Renal cortex interstitium (tissue), 11 donors: Measurements from ENCODE around the gene C2. TPM values are rescaled to one million over a fixed set of nuclear protein-coding genes. Genes with fewer than 3 reads are reported as not detected.
"Not testable (repeated sequence)": the region's sequence is repeated elsewhere in the genome, so short reads cannot be mapped to it uniquely, and the experiment has no call there.

Experiments
- DNase-seq, 11 donors: peaks; one replicate each; pipeline ENCODE4 v3.0.0-alpha.2; 2013; ENCODE audit warnings: low read depth in 9 of 11, low spot score in 4 of 11; ENCODE audit errors: extremely low read depth in 1 of 11
- polyA plus RNA-seq, 3 donors: library from polyadenylated mRNA; unstranded; fragments of 120-200 nt; gene quantifications; one replicate each; pipeline ENCODE4 v1.2.1, GENCODE V29; 2013; ENCODE audit not compliant: insufficient read length in 3 of 3

The C2 gene
- polyA plus RNA-seq, 3 donors: 3.0 to 4.2 (median 4.0) TPM

DNA sequence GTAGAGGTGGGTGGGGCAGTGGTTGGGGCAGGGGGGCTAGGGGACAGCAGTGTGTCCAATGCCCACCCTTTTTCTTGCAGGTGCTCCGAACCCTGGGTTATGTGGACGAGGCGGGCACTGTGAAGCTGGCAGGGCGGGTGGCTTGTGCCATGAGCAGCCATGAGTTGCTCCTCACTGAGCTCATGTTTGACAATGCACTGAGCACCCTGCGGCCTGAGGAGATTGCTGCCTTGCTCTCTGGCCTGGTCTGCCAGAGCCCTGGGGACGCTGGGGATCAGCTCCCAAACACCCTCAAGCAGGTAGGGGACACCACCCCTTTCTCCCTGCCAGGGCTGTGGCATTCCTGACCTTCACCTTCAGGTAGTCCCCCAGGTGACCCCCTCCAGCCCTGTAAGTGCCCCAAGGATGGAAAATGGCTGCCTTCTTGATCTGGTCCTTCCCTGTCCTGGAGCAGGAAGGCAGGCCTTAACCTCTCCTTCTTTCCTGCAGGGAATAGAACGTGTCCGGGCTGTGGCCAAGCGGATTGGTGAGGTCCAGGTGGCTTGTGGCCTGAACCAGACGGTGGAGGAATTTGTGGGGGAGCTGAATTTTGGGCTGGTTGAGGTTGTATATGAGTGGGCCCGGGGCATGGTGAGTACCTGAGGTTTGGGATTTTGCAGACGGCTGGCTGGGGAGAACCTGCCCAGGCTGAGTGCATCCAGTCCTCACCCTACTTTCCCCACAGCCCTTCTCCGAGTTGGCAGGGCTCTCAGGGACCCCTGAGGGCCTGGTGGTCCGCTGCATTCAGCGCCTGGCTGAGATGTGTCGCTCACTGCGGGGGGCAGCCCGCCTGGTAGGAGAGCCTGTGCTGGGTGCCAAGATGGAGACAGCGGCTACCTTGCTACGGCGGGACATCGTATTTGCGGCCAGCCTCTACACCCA is 41.5 kb downstream of the C2 start:
- no peak for DNase-seq

DNA sequence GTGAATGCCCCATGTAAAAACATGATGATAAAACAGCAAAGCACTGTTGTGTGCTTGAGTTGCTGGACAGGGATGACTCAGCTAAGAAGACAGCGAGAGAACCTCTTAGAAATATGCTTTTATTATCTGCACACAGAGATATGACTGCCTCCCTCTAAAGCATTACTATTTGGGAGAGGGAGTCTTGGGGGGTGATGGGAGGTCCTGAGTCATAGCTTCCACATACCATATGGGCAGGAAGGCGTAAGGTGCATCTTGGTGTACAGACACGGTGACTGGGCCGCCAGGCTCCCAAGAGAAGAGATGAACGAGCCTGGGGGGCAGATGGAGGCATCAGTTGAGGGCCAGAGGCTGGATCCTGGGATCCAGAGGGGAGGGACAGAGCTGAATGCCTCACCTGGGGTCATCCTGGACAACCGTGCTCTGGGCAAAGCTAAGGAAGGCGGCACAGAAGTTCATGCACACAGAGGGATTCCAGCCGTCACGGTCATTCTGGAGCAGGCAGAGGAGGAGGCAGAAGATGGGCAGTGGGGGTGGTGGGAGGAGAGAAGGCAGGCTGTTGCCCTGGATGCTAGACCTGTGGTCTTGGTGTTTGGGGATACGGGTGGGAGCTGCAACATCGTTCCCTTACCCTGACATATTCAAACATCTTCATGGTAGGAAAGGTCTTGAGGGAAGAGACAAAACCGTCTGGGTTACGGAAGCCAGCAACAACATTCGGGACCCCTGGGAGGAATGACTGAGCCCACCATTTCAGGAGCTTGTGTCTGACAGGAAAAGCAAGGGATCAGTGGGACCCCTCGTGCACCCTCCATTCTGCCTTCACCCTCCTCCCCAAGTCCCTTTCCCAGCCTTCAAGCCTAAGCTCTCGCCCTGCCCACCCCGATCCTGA is 42.4 kb downstream of the C2 start:
- DNase-seq: no peak

DNA sequence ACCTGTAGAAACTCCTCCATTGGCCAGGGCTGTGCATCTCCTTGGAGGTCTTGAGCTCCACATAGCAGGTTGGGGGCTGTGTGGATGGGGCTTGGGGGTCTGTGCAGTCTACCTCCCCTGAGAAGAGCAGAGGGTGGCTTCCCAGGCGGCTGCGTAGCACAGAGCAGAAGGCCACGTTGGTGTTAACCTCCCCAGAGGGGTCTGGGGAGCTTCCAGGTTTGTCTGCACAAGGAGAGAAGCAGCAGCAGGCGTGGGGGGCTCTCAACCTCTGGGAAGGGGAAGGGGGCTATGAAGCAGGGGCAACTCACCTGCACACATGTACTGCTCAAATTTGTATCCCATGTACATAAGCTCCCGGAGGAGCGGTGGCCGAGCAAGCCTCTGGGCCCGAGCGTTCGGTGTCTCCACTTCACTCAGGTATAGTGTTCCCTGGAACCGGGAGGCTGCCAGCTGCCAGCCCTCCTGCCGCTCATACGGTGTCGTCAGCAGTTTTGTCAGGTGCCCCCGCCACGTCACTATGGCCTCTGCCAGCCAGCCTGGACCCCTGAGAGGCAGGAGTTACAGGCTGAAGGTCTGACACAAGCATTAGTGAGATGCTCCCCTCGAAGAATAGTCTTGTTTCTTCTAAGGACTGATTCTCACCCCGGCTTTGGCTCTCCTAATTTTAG is 43.2 kb downstream of the C2 start:
- DNase-seq: no peak

DNA sequence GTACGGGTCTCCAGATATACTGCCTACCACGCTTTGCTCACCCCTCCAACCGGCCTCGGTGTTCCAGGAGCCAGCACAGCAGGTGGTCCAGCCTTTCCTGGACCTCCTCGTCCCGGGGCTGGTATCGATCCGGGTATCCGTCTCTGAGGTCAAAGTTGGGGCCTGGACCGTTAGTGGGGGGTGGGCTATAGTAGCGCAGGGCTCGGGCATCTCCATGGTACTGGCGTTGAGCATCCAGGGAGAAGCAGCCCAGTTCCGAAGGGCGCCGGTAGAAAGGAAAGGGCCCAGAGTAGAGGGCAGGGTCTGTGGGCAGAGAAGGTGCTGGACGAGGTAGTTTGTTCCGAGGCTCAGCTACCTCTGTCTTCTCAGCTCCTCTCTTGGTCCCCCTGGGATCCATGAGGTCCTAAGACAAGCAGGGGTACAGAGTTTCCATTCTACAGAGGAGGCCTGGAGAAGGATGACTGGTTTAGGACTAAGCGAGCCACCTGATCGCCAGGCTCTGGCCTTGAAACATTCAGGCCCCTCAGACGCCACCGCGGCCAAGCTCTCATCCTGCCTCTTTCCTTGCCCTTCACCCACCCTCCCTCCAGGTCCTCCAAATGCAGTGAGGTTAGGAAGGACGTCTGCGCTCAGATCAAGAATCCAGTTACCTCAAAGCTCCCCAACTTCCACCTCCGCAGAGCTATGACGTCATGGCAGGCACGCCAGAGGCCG is 43.9 kb downstream of the C2 start:
- DNase-seq: no peak

DNA sequence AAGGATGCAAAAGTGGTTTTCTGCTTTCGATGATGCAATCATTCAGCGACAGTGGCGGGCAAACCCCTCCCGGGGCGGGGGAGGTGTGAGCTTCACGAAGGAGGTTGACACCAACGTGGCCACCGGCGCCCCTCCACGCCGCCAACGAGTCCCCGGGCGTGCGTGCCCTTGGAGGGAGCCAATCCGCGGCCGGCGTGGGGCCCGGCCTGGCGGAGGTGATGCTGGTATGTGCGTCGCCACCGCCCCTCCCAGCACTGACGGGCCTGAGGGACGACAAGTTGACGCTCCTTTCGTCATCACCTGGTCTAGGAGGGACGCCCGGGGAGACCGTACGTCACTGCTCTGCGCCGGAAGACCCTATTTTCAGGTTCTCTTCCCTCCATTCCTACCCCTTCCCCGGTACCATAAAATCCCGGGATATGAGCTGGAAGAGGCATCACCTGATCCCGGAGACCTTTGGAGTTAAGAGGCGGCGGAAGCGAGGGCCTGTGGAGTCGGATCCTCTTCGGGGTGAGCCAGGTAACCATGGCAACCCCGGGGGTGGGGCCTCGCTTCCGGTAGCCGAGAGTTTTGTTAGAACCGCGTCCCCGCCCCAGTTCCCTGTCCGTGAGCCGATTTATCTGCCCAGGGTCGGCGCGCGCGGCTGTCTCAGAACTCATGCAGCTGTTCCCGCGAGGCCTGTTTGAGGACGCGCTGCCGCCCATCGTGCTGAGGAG is 44.6 kb downstream of the C2 start, which contains the start of gene DXO:
TSS of gene DXO (minus strand) at position 146 of the 716 bp plus-strand sequence. CDS start 463 bp downstream, outside the sequence.
- peak; percentile 93 to 98 (median 96) for DNase-seq

DNA sequence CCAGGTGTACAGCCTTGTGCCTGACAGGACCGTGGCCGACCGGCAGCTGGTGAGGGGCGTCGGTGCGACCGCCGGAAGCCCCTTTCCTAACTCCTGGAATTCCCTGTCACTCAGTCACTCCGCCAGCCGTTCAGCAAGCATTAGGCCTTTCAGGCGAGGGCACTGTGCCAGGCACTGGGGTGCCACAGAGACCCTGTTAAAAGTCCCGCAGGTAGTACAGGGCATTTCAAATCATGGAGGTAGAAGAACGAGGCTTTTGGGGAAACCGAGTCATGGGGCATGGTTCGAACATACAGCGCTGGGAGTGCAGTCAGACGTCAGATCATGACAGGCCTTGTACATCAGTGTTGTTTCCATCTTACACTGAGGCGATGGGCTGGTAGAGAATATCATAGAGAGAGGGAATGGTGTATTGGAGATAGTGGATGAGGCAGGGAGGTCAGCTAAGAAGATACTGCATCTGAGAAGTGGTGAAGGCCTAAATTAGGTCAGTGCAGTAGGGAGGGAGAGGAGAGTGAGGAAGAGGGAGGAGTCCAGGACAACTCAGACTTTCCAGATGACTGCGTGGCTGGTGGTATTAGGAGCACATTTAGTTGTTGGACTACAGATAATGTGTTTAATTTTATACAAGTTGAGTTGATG is 45.3 kb downstream of the C2 start:
- DNase-seq: no peak

DNA sequence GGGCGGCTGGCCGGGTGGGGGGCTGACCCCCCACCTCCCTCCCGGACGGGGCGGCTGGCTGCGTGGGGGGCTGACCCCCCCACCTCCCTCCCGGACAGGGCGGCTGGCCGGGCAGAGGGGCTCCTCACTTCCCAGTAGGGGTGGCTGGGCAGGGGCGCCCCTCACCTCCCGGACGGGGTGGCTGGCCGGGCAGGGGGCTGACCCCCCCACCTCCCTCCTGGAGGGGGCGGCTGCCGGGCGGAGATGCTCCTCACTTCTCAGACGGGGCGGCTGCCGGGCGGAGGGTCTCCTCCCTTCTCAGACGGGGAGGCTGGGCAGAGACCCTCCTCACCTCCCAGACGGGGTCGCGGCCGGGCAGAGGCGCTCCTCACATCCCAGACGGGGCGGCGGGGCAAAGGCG is 48.5 kb downstream of the C2 start:
- not testable (repeated sequence) for DNase-seq

DNA sequence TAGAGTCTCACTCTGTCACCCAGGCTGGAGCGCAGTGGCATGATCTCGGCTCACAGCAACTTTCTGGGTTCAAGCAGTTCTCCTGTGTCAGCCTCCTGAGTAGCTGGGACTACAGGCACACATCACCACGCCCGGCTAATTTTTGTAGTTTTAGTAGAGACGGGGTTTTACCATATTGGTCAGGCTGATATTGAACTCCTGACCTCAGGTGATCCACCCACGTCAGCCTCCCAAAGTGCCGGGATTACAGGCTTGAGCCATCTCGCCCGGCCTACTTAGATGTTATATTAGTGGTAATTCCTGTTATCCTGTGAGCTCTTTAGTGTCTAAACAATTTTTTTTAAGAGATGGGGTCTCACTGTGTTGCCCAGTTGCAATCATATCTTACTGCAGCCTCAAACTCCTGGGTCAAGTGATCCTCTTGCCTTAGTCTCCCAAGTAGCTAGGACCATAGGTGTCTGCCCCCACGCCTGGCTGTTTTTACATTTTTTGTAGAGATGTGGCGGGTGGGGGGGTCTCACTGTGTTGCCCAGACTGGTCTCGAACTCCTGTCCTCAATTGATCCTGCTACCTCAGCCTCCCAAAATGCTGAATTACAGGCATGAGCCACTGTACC is 50.4 kb downstream of the C2 start:
- no peak for DNase-seq

DNA sequence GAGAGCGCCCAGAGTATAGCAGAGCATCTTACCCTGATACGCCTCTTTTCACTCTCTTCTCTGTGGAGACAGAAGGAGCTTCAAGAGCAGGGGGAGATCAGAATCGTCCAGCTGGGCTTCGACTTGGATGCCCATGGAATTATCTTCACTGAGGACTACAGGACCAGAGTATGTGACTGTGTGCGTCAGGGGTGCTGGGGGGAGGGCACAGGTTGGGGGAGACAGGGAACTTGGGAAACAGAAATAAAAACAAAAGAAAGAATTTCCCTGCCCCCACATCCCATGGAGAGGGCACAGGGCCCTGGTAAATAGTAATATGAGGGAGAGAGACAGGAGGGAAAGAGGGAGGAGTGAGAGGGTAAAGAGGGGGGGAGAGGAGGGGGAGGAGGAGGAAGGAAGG is 51.3 kb downstream of the C2 start:
- DNase-seq: no peak

DNA sequence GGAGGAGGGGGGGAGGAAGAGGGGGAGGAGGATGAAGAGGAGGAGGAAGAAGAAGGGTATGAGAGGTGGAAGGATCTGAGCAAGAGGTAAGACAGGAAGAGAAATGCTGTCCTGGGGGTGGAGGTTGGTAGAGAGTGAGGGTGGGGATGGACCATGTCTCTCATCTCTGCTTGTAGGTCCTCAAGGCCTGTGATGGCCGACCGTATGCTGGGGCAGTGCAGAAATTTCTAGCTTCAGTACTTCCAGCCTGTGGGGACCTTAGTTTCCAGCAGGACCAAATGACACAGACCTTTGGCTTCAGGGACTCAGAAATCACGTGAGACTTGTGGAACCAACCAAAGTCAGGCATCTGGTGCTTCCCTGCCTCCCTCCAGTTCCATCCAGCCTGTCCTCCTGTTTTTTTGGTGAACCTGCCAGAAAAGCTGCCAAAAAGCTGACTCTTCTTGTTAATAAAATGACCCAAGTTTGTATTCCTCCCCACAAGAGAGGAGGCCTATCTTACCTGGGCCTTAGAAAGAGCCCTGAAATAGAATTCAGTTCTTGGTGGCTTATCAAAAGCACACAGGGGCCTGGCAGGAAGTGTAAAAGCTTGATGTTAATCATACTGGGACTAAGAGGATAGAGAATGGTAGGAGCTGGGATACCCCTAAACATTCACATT is 51.9 kb downstream of the C2 start:
- DNase-seq: no peak

DNA sequence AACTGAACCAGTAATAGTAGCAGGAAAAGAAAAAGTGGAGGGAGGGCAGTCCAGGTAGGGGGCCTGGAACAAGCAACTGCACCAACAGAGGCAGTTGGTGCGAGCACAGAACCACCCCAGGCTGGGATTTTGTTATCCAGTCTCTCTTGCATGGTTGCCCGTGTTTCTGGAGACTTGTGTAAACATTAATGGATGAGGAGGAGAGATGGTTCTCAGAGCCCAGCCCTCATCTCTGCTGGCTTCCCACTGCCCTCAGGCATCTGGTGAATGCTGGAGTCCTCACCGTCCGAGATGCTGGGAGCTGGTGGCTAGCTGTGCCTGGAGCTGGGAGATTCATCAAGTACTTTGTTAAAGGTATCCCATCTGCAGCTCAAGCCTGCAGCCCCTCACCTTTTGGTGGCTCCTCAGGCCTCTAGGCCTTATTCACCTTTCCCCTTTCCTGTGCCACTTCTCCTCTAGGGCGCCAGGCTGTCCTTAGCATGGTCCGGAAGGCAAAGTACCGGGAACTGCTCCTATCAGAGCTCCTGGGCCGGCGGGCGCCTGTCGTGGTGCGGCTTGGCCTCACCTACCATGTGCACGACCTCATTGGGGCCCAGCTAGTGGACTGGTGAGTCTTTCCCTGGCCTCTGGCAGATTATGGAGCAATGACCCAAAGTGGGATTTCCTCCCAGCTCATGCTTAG is 52.8 kb downstream of the C2 start:
- not testable (repeated sequence) for DNase-seq

DNA sequence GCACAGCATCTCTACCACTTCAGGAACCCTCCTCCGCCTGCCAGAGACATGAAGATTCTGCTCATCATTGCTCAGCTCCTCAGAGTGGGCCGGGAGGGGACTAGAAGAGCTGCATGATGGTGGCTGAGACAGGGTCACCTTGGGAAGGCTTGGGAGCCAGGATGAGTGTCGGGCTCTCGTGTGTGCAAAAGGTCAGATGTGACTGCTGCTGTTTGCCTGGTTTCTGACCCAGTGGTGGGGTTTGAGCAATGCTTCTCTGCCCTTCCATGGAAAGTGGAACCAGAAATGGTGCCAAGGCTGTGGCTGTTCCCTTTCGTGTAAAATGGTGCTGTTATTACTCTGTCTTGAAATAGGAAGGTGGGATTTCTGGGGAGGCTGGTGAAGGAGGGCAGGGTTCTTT is 53.5 kb downstream of the C2 start:
- DNase-seq: not testable (repeated sequence)

DNA sequence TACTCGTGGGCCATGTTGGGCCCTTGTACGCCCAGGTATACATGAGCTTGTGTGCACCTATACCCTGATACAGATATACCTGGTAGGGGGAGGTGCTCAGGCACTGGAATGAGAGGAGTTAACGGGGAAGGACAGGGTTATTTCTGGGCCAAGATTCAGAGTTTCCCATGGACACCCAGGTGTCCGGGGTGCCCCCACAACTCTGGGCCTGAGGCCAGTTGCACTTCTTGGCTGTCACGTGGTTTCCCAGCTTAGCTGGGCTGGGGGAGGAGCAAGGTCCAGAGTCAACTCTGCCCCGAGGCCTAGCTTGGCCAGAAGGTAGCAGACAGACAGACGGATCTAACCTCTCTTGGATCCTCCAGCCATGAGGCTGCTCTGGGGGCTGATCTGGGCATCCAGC is 54.2 kb downstream of the C2 start, which contains the start of gene C4A:
TSS of gene C4A (plus strand) at position 314 of the 400 bp plus-strand sequence. CDS start at position 365, 51 bp downstream.
- not testable (repeated sequence) for DNase-seq

DNA sequence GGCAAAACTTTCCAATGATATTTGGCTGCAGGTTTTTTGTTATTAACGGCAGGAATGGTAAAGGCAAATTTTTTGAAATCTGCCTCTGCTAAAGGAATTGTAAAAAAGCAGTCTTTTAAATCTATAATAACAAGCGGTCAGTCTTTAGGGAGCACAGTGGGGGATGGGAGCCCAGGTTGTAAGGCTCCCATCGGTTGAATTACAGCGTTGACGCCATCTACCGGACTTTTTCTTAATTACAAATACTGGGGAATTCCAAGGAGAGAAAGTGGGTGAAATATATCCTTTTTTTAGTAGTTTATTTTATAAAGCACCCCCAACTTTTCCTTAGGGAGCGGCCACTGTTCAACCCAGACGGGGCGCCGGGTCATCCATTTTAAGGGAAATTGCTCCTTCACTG is 61.8 kb downstream of the C2 start:
- not testable (repeated sequence) for DNase-seq

DNA sequence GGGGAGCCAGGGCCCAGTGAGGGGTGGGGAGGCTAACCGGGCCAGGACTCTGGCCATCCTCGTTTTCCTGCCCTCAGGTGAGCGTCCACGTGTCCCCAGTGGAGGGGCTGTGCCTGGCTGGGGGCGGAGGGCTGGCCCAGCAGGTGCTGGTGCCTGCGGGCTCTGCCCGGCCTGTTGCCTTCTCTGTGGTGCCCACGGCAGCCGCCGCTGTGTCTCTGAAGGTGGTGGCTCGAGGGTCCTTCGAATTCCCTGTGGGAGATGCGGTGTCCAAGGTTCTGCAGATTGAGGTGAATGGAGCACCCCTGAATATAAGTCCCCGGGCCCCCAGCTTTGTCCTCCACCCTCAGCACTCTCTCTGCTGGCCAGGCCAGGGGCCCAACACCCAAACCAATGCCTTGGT is 66.9 kb downstream of the C2 start:
- DNase-seq: not testable (repeated sequence)
